ENCODE measurements around the gene ERV3-1. TPM values are rescaled to one million over a fixed set of nuclear protein-coding genes. Genes with fewer than 3 reads are reported as not detected.
A peak's percentile ranks its signal among the peaks of the same experiment; 100 is the strongest.
"Not testable (repeated sequence)": the region's sequence is repeated elsewhere in the genome, so short reads cannot be mapped to it uniquely, and the experiment has no call there.

ERV3-1 gene
- total RNA-seq, 2 donors from 2014 or later: 13.6 to 17.0 TPM

DNA sequence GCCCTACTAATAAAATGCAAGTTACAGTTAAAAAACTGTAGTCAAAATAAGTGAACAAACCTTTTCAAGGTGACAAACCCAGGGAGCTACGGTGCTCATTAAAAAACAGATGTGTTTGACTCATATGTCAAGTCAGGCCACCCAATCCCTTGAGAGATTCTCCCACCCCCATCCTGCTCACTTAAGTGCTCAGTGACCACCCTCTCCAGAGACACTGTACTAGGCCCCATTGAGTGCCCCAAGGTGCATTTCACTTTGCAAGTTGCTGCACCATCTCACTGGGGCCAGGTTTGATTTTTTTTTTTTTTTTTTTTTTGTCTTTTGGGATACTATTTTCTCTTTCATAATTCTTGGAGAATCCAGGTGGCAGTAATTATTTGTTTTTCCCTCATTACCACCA lies 1.9 kb downstream of the ERV3-1 start:
- no peak for ATAC-seq
- intact Hi-C loops (cut with DNase I): no loop called here
- no peak for DNase-seq

DNA sequence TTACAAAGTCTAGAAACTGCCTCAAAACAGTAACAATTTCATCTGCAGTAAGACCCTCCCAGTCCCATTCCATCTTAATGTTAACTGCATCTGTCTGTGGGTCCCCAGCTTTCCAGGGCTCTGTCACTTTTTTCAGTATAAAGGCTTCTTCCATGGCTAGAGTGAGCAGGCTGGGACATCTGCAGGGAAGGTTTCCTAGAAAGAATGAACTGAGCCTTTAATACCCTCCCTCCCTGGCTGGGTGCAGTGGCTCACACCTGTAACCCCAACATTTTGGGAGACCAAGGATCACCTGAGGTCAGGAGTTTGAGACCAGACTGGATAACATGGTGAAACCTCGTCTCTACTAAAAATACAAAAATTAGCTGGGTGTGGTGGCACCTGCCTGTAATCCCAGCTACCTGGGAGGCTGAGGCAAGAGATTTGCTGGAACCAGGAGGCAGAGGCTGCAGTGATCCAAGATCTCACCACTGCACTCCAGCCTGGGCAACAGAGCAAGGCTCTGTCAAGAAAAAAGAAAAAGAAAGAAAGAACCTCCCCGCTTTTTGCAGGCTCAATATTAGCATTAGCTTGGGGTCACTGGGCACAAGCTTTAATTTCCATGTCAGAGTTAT lies 3.4 kb downstream of the ERV3-1 start:
- intact Hi-C loops (cut with DNase I): no loop called here
- no peak for ATAC-seq

DNA sequence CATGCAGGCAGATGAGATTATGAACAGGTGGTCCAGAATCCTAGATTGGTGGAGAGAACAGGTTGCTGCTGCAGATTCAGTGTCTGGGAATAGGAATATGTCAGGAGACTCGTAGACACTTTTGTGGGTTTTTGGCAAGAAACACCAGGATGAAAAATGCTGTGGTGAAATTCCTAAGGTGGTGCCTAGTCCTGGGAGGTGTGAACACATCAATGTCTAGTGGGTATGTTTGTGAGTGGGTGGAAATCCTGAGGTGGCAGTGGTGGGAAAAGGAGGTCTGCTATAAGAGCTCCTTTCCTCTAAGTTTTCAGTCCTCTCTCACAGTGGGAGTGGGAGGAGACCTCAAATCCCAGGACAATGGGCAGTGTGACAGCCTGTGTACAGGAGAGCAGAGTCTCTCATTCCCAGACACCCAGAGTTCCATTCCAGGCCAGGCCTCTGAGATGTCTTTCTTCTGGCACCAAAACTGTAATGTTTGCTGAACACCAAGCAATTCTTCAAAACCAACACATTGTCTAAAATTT lies 5.1 kb downstream of the ERV3-1 start:
- intact Hi-C loops (cut with DNase I): no loop called here
- ATAC-seq (no peak), DNase-seq (no peak)

More for the DNA sequence above, 3.4 kb downstream of the ERV3-1 start:
- no peak for DNase-seq

DNA sequence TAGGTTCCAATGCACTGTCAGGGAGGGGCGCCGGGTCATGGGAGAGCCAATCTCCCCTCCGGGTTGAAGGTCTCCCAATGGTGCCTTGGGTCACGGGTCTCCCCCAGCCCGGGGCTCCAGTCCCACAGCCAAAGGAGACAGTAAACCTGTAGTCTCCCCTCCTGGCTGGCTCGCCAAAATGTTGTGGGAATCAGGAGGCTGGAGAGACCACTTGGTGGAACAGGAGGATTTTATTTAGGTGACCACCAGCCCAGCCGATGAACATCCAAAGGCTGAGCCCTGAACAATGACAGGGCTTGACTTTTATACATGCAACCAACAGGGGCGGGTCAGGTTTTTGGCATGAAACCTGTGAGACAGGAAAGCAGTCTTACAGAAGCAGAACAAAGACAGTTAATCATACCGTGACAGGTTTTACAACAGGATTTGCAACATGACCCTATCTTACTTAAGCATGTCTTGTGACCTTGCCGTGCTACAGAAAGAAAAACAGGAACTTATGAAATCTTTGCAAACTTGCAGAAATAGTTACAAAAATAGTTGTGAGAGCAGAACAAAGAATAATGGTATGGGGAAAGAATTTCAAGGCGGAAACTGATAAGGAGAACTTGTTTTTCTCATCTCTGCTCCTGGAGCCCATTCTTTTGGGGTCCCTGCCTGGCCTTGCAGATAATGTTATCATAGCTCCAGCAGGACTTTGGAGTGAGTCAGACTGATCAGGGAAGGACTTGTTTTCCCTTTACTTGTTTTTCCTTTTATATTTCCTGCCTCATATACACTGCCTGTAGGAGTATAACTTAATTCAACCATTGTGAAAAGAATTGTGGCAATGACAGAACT lies 7.1 kb downstream of the ERV3-1 start:
- ATAC-seq (peak; percentile 39 to 41), DNase-seq (peak; percentile 33)
- intact Hi-C loops (cut with DNase I): no loop called here

DNA sequence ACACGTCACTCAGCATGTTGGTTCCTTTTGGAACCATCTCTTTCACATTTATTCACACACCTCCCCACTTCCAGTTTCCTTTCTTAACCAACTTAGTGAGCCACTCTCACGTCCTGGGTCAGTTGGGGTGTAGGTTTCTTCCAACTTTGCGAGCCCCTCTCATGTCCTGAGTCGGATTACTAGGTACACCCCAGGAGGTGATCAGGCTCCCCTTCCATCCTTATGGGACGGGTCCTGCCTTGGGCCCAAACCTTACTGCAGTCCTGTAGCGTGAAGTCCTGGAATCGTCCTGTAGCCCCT lies 7.7 kb downstream of the ERV3-1 start:
- intact Hi-C loops (cut with DNase I): no loop called here
- DNase-seq (no peak), ATAC-seq (no peak)

DNA sequence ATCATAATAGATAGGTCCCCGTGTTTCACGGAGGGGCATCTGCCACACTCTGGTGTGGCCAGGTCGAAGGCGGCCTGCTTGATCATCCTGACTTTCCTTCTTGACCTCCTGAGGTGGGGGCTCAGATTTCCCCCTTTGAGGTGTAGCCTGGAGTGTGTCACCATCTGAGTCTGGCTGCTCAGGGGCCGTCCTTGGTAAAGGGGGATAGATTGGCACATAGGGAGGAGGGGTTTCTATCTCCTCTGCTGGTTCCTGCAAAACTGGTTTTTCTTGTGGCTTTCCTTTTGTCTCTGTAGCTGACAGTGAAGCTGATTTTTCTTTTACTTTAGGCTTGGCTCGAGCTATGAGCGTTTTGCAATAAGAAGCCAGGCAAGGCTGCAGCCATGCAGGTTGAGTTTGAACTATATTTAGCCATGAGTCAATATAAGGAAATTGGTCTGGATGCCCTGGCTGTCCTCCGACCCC lies 8.5 kb downstream of the ERV3-1 start:
- intact Hi-C loops (cut with DNase I): no loop called here
- ATAC-seq (peak; percentile 23 to 69), DNase-seq (no peak)

DNA sequence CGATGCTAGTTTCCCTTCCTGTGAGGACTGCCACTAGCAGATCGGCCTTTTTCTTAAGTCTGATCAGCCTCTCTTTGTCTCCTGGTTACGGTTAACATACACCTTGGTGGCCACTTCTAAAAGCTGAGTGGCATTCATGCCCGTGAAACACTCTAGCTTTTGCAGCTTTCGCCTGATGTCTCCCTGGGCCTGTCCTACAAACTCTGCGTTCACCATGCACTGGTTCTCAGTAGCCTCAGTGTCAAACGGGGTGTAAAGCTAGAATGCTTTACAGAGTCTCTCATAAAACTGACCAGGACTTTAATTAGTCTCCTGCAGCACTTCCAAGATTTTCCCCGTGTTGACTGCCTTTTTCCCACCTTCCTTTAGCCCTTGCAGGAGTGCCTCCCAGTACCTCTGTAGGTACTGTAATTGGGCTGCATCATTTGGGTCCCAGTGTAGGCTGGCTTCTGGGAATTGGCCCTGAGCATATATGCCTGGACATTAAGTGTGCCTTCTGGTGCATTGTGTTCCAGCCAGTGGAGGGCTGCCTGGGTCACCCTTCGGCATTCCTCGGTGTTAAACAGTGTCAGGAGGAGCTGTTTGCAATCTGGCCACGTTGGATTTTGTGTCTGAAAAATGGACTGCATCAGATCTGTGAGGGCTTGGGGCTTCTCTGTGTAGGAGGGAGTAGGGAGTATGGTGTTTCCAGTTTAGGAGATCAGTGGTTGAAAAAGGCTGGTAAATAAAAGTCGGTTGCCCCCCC lies 9.2 kb downstream of the ERV3-1 start:
- intact Hi-C loops (cut with DNase I): no loop called here
- ATAC-seq: no peak
- DNase-seq: no peak

DNA sequence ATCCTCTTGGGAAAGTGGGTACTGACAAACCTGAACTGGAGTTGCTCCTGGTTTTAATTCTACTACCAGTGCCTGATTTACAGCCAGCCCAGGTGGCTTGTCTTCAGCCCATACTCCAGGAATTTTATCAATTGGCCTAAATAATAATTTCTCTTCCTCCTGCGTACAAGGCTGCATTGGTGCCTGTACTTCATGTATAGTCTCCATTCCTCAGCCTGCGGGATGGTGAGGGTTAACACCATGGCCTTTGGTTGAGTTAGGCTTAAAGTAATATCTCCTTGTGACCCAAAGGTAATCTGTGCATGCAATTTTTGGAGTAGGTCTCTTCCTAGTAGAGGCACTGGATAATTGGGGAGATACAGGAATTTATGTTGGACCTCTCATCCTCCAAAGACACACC lies 10.2 kb downstream of the ERV3-1 start:
- DNase-seq: no peak
- ATAC-seq: no peak
- intact Hi-C loops (cut with DNase I): no loop called here

DNA sequence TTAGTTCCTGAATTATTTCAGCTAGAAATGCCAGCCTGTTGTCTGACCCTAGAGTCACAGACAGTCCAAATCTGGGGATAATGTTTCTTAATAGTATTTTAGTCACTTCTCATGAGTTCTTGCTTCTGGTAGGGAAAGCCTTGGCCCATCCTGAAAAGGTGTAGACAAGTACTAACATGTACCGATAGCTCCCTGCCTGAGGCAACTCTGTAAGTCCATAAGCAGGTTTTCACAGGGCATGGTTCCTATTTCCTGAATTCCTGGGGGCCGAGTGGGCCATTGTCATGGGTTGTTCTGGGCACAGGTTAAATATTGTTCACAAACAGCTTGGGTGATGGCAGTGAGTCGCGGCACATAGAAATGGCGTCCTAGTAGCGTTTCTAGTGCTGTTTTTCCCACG lies 12.6 kb downstream of the ERV3-1 start:
- intact Hi-C loops (cut with DNase I): no loop called here
- DNase-seq (no peak), ATAC-seq (no peak)

DNA sequence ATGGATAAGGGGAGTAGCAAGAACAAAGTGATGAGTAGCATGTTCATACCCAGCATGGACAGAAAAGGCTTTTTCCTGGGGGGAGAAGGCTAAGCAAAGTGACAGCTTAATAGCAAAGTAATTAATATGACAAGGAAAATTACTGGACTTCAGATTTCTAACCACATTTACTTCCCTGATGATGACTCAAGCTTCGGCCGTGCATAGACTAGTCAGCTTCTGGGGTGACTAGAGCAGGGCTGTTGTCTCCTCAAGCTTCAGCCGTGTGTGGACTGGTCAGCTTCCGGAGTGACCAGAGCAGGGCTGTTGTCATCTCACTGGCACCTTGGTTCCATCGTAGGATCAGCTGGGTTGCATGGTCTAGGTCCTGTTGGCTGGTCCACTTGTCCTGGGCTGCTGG lies 13.5 kb downstream of the ERV3-1 start:
- DNase-seq: no peak
- ATAC-seq: no peak
- intact Hi-C loops (cut with DNase I): no loop called here

DNA sequence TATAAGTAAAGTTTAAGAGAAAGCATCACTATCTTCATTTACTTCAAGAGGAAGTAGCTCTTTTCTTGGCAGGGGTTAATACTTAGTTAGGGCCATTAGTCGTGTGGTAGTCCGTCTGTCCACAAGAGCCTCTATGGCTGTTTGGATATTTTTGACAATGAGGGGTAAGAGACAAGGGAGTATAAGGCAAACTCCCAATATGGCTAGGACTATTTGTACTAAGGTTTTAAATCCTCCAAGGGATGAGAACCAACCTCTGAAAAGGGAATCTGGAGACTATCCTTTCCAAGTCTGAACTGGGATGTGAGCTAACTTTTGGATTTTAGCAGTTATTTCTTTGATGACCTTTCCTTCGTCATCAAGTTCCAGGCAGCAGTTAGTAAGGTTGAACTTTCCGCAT lies 15.6 kb downstream of the ERV3-1 start, which contains the start of gene ZNF117:
Gene ZNF117, minus strand, starts transcription at position 101 of the 400 bp plus-strand sequence.
- DNase-seq (no peak), ATAC-seq (no peak)
- intact Hi-C loops (cut with DNase I): no loop called here

DNA sequence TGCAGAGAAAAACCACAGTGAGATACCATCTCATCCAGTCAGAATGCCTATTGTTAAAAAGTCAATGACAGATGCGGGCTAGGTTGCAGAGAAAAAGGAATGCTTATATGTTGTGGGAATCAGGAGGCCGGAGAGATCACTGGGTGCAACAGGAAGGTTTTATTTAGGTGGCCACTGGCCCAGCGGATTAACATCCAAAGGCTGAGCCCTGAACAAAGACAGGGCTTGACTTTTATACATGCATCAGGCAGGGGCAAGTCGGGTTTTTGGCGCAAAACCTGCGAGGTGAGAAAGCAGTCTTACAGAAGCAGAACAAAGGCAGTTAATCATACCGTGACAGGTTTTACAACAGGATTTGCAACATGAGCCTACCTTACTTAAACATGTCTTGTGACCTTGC lies 16.3 kb downstream of the ERV3-1 start:
- intact Hi-C loops (cut with DNase I): no loop called here
- no peak for DNase-seq
- no peak for ATAC-seq

DNA sequence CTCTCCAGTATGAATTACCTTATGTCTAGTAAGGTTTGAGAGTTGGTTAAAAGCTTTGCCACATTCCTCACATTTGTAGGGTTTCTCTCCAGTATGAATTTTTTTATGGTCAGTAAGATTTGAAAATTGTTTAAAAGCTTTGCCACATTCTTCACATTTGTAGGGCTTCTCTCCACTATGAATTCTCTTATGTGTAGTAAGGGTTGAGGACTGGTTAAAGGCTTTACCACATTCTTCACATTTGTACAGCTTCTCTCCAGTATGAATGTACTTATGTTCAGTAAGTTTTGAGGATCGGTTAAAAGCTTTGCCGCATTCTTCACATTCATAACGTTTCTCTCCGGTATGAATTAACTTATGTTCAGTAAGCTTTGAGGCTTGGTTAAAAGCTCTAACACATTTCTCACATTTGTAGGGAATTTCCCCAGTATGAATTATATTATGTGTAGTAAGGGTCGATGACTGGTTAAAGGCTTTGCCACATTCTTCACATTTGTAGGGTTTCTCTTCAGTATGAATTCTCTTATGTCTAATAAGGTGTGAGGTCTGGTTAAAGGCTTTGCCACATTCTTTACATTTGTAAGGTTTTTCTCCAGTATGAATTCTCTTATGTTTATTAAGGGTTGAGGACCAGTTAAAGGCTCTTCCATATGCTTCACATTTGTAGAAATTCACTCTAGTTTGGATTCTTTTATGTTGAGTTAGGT lies 27.8 kb downstream of the ERV3-1 start:
- ATAC-seq: no peak
- no peak for DNase-seq
- intact Hi-C loops (cut with DNase I): no loop called here

DNA sequence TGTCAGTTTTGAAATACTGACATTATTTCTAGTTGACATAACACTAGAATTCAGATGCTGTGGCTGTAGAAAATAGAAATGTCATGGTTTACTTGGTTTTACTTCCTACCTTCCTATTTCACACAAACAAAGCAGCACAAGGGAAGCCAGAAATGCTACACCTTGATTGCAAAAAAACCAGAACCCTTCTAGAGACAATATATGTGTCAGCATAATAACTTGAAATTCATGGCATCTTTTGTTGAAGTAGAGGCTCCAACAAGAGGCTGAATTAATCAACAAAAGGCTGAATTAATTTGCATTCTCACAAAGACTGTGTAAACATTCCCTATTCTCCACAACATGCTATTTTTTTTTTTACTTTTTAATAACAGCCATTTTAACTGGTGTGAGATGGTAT lies 40.9 kb downstream of the ERV3-1 start:
- ATAC-seq (no peak), DNase-seq (no peak)
- intact Hi-C loops (cut with DNase I): no loop called here

DNA sequence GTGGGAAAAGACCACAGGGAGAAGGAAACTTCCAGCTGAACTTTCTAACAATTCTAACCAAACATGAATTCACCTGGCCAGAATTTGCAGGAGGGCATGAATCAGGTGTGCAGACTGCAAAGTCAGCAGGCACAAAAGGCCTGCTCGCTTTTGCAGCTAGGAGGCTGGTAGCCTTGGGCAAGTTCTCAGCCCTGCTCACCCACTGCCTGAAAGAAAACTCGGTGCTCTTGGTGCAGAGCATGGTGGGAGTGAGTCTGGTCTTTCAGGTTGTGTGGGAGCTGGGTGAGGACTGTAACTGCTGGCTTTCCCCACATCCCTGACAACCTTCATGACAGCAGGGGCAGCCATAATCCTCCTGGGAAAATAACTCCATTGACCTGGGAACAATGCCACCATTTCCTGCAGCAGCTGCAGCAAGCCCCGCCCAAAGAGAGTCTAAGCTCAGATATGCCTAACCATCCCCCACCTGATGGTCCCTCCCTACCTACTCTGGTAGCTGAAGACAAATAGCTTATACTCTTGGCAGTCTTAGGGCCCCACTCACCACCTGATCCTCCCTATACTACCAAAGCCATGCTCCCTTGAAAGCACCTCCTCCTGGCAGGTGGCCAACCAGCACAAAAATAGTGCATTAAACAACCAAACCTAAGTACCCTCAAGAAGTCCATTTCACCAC lies 47.3 kb downstream of the ERV3-1 start:
- DNase-seq (no peak), ATAC-seq (no peak)
- intact Hi-C loops (cut with DNase I): no loop called here

DNA sequence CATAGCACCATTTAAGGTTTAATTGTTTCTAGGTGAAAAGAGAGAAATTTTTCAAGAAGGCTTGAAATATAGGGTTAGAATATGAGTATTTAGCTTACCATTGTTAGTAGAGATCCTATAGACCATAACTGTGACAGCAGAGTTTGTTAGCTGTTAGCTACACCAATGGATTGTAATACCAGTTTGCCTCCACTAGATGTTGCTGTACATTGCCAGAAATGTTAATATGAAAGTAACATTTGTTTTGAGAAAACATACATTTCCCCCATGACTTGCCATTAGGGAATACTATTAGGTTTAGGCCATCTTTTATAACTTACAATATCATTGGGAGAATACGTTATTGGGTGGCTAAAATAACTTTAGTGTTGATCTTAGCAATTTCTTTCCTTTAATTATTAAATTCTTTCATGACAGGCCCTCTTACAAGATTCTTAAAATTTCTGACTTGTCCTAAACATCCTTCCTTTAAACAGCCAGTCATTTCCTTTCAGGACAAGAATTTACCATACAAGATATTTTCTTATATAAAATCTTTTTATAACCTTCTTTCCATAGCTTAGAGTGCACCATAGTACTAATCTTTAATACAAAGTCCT lies 55.1 kb downstream of the ERV3-1 start:
- ATAC-seq (peak; percentile 30 to 31), DNase-seq (no peak)
- intact Hi-C loops (cut with DNase I): loop anchor here (2.0 to 5.0 kb wide), 2 partner anchors 355 to 356 kb away; no protein-coding TSS in a partner anchor

DNA sequence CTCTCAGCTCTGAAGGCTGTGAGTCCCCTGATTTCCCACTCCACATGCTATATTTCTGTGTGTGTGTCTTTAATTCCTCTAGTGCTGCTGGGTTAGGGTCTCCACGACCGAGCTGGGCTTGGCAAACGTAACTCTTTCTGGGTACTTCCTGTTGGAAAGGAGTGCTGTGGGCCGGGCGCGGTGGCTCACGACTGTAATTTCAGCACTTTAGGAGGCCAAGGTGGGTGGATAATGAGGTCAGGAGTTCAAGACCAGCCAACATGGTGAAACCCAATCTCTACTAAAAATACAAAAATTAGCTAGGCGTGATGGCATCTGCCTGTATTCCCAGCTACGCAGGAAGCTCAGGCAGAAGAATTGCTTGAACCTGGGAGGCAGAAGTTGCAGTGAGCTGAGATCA lies 55.8 kb downstream of the ERV3-1 start:
- intact Hi-C loops (cut with DNase I): loop anchor here (2.0 to 5.0 kb wide), 2 partner anchors 356 to 357 kb away; no protein-coding TSS in a partner anchor
- not testable (repeated sequence) for DNase-seq, ATAC-seq

DNA sequence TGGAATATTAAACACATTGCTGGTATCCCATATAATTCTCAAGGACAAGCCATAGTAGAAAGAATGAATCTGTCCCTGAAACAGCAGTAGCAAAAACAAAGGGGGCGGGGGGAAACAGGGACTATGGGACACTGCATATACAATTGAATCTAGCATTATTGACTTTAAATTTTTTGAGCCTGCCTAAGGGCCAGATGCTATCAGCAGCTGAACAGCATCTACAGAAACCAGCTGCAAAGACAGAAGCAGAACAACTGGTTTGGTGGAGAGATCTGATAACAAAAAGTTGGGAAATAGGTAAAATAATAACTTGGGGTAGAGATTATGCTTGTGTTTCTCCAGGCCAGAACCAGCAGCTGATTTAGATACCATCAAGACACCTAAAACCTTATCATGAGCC lies 57.7 kb downstream of the ERV3-1 start:
- DNase-seq; intact Hi-C loops (cut with DNase I); ATAC-seq: not testable (repeated sequence)

All from left cardiac atrium (tissue), 4 donors.